ENCODE data around the gene YPEL2. TPM values are rescaled to one million over a fixed set of nuclear protein-coding genes. Genes with fewer than 3 reads are reported as not detected.

YPEL2 gene
- total RNA-seq, 1 experiment from 2014 or later: 4.7 TPM

GRCh38 chr17:59373882-59374495 lies 42.5 kb downstream of the YPEL2 start:
- Histone ChIP-seq H3K4me2 (ENCODE audit: low read length) (no peak overlapping the region), H3K9me2 (ENCODE audit: insufficient read depth) (no peaks in the 10 kb centered on the region), H3K9me3 (ENCODE audit: control insufficient read depth in 1 of 2, insufficient read depth in 1 of 2, low read depth in 1 of 2, low read length in 2 of 2) (no peaks in the 10 kb centered on the region), H3K4me3 (replicated peaks in 1 of 2; ENCODE audit: low read depth in 1 of 2, low read length in 2 of 2) (no peak overlapping the region), H4K20me1 (ENCODE audit: insufficient read depth) (no peaks in the 10 kb centered on the region), H3K79me2 (ENCODE audit: insufficient read depth, low read length) (no peaks in the 10 kb centered on the region), H3K9ac (ENCODE audit: low read length) (no peak overlapping the region), H2AFZ (ENCODE audit: low read depth, low read length, poor library complexity, severe bottlenecking) (no peak overlapping the region), H3K4me1 (ENCODE audit: control insufficient read depth in 1 of 2, insufficient read depth in 2 of 2, low read length in 2 of 2) (peaks cover 9 to 15% of the 10 kb centered on the region in 2 experiments; a peak in 3 of 4 replicates), H3K36me3 (ENCODE audit: control insufficient read depth in 1 of 2, insufficient read depth in 2 of 2, low read length in 2 of 2) (no peaks in the 10 kb centered on the region), H3K27me3 (ENCODE audit: insufficient read depth, low read length) (no peaks in the 10 kb centered on the region), H3K27ac (ENCODE audit: low read depth, low read length) (no peak overlapping the region)
- RAD21 ChIA-PET (ENCODE audit: low non-redundant PET in 1 of 2, low total read pairs in 2 of 2, uncharacterized antibody in 2 of 2, unreplicated experiment in 2 of 2): no interaction called here
- ATAC-seq (no peak), DNase-seq (ENCODE audit: low read depth, low spot score) (no peak)
- POLR2A ChIA-PET: no interaction called here
- TF ChIP-seq ELF1 (IDR thresholded peaks at IDR 0.05; ENCODE audit: borderline replicate concordance, low read depth): no peak
- TF ChIP-seq FOSL1 (IDR thresholded peaks at IDR 0.05; ENCODE audit: low read depth): no peak
- TF ChIP-seq SRF (IDR thresholded peaks at IDR 0.05; ENCODE audit: low read depth): no peak
- TF ChIP-seq RAD21 (IDR thresholded peaks at IDR 0.05; ENCODE audit: low read depth): no peak
- TF ChIP-seq ZBTB33 (IDR thresholded peaks at IDR 0.05; ENCODE audit: extremely low read depth, insufficient replicate concordance, low read length): no peak
- TF ChIP-seq POLR2A (IDR thresholded peaks at IDR 0.05; ENCODE audit: borderline replicate concordance, extremely low read depth, insufficient read depth, insufficient read length): no peak
- TF ChIP-seq EGR1 (IDR thresholded peaks at IDR 0.05; ENCODE audit: low read depth): no peak
- TF ChIP-seq REST (IDR thresholded peaks at IDR 0.05; ENCODE audit: low read depth): no peak
- no peak for TF ChIP-seq EZH2 (IDR thresholded peaks at IDR 0.05)
- no peak for TF ChIP-seq POLR2AphosphoS5 (IDR thresholded peaks at IDR 0.05; ENCODE audit: low read depth, low read length)
- no peak for TF ChIP-seq TCF7L2 (IDR thresholded peaks at IDR 0.05; ENCODE audit: borderline replicate concordance, extremely low read depth, insufficient read depth, insufficient read length)
- TF ChIP-seq ZFX (IDR thresholded peaks at IDR 0.05): no peak
- TF ChIP-seq CEBPB (IDR thresholded peaks at IDR 0.05; ENCODE audit: low read depth): no peak
- TF ChIP-seq CBX3 (IDR thresholded peaks at IDR 0.05; ENCODE audit: low read depth): no peak
- TF ChIP-seq ZNF274 (IDR thresholded peaks at IDR 0.05; ENCODE audit: low read depth, low read length): no peak
- no peak for TF ChIP-seq EZH2phosphoT487 (IDR thresholded peaks at IDR 0.05; ENCODE audit: borderline replicate concordance)
- no peak for TF ChIP-seq SIN3A (IDR thresholded peaks at IDR 0.05; ENCODE audit: low read depth)
- no peak for TF ChIP-seq MAX (IDR thresholded peaks at IDR 0.05)
- no peak for TF ChIP-seq CTCF (IDR thresholded peaks at IDR 0.05 in 2 of 3, conservative IDR thresholded peaks at IDR 0.05 in 1 of 3; ENCODE audit: borderline replicate concordance in 1 of 3, insufficient read depth in 1 of 3, low read depth in 2 of 3, low read length in 2 of 3)
- TF ChIP-seq YY1 (IDR thresholded peaks at IDR 0.05; ENCODE audit: extremely low read depth, insufficient replicate concordance, low read depth, low read length): no peak
- CTCF ChIA-PET: interaction anchor here (0.6 kb wide), 1 partner anchor 145 kb away, joined by 3 read pairs; no protein-coding TSS in a partner anchor
- no TSS peak for BruUV-seq (replicated peaks)
- intact Hi-C loops (cut with micrococcal nuclease): no loop called here

All from HCT116 (cell line).